HG03066 (cell line): ENCODE results near the gene INHA.

ENCODE experiments used
- ATAC-seq: cut with Tn5 transposase; IDR thresholded peaks from one replicate; pipeline ENCODE4 v1.9.1; 2021; ENCODE audit warnings: low read depth; ENCODE audit not compliant: unreplicated experiment

INHA gene

GRCh38 chr2:219571311-219572236 lies 536 bp upstream of the INHA start, which contains the start of gene OBSL1:
Gene OBSL1 (minus strand): TSS chr2:219571539. CDS start chr2:219571232, 307 bp downstream.
- no peak for ATAC-seq

DNA sequence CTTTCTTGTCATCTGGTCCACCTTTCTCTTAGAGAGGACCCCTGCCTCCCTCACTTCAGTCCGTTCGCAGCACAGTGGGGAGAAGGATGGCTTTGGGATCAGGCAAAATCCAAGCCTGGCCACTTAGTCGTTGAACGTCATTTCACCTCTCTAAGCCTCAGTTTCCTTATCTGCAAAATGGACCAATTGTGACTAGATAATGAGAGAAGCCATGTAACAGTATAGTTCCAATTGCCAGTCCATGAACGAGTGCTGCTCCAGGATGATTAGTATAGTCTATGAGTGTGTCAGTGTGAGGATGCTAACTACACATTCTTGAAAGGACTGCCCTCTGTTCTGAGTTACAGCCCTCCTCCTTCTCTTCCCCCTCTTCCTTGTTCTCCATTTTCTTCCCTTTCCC lies 1.1 kb downstream of the INHA start:
- no peak for ATAC-seq

GRCh38 chr2:219574484-219575311 lies 2.6 kb downstream of the INHA start:
- ATAC-seq = no peak

- ATAC-seq = no peak
Observed at GRCh38 chr2:219575566-219576504, 3.7 kb downstream of the INHA start.

- no peak for ATAC-seq
Observed at GRCh38 chr2:219576505-219577388, 4.6 kb downstream of the INHA start.

DNA sequence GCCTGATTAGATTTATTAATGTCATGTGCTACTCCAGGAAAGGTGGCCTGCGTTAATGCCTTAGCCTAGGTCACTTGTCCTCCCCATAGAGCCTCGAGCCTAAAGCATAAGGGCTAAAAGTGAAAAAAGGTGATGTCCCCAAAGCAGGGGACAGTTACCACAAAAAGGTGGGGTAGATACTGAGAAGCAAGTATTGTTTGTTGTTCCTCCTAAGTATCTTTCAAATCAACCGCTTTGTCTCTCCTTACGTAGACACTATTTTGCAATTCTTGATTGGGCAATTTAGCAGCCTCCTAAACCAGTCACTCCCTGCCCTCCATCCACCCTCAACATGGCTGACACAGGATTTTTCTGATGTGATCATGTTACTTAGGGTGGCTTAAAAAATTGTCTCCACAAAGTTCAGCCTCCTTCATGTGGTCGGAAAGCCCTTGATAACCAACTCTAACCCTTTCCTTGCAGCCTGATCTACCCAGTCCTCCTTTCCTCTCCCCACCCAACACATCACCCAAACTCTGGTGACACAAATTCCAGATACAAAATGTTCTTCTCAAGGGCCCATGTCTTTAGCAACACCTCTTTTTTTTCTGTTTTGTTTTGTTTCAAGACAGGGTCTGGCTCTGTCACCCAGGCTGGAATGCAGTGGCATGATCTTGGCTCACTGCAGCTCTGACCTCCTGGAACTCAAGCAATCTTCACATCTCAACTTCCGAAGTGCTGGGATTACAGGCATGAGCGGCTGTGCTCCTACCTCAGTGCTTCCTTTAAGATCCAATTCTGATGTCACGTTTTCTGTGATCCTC lies 6.9 kb downstream of the INHA start:
- no peak for ATAC-seq

DNA sequence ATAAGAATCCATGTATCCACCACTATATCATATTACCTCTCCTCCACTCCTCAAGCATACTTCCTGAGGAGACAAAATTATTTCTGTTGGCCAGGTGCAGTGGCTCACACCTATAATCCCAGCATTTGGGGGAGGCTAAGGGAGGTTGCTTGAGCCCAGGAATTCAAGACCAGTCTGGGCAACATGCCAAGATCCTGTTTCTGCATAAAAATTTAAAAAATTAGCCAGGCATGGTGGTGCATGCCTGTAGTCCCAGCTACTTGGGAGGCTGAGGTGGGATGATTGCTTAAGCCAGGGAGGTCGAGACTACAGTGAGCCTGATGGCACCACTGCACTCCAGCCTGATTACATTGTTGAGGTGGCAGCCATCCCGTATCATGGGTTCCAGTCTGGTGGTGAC lies 9.2 kb downstream of the INHA start:
- ATAC-seq = no peak

DNA sequence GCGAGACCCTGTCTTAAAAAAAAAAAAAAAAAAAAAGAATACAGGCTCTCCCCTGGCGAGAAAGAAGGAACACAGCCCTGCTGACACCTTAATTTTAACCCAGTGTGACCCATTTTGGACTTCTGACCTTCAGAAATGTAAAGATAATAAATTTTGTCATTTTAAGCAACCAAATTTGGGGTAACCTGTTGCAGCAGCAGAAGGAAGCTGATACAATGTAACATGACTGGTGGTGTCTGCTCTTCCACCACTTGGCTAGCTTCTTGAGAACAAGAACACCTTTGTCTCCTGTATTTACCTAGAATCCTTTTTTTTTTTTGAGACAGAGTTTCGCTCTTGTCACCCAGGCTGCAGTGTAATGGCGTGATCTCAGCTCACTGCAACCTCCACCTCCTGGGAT lies 19.0 kb downstream of the INHA start:
- ATAC-seq = no peak

DNA sequence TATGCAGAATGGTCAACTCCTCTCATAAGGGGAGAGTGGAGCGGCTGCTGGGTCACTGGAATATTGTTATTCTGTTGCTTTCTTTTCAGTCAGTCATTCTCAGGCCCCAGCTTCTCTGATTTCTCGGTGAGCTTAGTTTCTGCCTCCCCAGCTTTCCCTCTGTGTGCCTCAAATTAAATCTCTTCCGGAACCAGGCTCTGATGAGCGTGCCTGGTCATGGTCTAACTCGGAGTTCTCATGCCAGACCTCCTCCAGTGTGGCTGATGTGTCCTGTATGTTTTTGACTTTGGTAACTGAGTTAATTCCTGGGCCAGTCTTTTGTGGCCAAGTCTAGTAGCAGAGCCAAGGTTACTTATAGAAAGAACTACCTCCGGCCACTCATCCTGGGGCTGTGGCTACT lies 20.6 kb downstream of the INHA start:
- no peak for ATAC-seq

DNA sequence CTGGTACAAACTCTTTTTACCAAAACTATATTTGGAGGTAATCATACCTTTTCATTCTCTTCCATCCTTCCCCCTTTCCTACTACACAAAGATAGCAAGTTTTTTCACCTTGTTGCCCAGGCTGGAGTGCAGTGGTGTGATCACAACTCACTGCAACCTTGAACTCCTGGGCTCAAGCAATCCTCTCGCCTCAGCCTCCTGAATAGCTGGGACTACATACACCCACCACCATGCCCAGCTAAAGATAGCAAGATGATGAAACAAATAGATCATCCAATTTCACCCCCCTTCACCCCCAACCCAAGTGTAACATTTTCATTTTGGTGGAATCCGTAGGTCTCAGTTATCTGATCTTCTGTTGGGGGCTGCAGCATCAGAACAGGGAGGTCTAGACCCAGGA lies 21.0 kb downstream of the INHA start:
- ATAC-seq = no peak

DNA sequence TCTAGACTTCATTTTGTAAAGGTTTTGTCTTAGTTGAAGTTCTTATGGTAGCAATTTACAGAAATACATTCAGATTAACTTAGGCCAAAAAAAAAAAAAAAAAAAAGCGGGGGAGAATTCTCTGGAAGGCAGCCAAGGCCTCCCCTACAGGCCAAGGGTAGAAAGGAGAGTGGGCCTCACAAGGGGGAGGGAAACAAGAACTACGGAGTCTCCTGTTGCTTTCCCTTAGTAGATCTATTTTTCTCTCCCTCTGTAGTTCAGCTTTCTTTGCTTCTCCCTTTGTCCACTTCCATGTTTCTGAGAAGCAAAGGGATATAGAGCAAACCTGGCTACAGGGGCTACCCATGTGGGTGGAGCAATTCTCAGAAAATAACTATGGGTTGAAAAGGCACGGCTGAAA lies 23.1 kb downstream of the INHA start:
- no peak for ATAC-seq

DNA sequence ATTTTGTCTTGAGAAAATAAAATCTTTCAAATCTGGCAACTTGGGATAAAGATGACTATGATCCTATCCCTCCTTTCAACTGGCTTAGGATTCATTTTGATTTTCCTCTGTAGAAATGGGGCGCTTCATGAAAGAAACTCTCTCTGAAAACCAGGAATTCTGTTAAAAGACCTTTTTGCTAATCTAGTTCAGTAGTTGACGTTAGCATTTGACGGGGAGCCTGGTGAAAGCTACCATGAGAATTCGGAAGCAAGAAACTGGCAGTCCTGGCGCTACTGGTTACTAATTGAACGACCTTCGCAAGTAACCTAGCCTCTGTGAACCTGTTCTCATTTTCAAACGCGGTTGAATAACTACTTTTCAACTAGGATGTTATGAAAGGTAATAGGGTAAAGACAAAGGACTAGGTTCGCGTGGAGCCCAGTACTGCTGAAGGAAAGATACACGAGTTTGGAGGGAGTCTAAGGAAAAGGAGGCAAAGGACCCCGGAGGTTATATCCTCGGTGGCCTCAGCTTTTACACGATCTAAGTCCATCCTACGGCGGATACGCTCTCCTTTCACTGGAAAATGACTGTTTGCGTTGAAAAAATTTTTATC lies 24.9 kb downstream of the INHA start:
- ATAC-seq = peak; percentile 2

DNA sequence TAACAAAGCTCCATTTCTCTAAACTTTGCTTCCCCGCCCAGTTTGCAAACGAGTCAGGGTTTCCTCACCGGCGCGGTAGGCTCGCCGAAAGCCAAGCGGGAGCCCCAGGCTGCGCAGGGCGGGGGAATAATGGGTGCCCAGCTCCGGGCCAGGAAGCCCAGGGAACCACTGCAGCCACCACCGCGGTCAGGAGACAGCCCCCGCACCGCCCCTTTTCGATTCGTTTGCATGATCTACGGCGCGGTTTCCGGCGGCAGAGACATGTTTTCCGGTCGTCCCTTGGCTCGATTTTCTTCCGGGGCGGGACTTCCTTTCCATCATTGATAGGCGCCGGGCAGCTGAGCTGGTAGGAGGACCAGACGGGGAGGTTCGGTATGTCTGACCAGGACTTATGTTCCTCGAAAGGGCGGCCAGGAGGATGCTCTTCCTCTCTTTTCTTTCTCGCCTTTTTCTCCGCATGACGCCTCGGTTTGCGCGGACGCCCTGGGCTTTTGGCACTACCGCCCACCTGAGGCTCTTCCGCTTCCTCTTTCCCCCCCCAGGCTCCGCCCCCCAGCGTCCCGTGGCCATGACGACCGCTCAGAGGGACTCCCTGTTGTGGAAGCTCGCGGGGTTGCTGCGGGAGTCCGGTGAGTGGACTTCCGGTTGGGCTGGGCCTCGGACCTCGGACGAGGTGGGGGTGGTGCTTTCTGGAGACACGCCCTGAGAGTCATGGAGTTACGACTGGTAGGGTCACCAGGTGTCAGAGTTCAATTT lies 25.6 kb downstream of the INHA start, which contains the start of gene STK11IP:
Gene STK11IP, plus strand, starts transcription at position 306 of the 756 bp plus-strand sequence. Its CDS starts 263 bp downstream, at position 569.
- peak; percentile 95 for ATAC-seq

DNA sequence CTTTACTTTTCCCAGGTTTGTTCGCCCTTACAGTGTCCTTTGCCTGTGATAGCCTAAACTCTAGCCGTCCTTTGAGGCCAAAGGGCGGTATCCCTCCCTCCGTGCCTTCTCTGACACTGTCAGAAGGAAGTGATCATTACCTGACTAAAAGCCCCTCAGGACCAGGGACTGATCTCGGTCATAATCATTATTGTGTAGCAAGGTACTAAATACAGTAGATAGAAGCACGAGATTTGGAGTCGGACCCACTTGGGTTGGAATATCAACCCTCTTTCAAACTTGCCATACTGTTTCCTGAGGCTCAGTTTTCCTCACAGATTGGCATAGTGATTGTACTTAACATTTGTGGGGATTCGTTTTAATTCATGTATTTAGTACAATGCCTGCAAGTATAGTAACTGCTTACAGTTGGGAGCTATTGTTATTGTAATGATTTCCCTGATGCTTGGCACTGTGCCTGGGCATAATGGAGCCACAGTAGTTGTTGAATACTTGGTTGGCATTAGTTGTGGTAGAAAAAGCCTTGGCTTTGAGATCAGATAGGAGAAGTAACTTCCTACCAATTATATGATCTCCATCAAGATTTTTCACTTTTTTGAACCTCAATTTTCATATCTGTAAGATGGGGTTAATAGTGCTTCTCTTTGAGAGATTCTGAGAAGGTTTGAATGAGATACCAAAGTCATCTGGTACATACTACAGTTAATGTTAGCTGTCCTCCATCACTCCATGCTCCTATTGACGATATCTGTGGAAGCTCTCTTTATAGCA lies 26.4 kb downstream of the INHA start:
- no peak for ATAC-seq

DNA sequence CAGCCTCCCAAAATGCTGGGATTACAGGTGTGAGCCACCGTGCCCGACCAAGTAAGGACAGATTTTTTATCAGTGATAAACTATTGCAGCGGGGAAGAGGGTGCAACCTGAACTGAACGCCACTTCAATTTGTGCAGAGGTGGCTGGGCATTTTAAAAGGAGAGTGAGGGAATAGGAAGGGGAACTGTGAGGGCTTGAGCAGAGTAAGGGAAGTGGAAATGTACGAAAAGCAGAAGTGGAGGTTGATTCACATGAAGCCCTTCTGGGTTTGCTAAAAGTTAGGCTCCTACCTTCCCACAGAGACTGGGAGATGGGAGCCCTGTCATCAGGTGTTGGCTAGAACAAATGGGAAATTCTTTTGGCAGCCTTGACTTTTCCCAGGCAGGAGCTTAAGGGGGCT lies 31.7 kb downstream of the INHA start:
- no peak for ATAC-seq

GRCh38 chr2:219605607-219605954 lies 33.5 kb downstream of the INHA start:
- ATAC-seq = no peak

DNA sequence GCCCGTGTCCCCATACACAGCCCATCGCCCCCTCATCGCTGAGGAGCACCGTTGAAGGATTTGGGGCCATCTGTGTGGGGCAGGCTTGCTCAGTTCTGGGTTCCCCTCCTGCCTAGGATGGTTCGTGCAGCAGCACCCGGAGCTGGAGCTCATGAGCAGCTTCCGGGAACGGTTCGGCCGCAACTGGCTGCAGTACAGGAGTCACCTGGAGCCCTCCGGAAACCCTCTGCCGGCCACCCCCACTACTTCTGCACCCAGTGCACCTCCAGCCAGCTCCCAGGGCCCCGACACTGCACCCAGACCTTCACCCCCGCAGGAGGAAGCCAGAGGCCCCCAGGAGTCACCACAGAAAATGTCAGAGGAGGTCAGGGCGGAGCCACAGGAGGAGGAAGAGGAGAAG lies 35.8 kb downstream of the INHA start:
- ATAC-seq = no peak
